GM12872 (cell line): ENCODE results near the gene PDE8B.

Experiments used
- TF ChIP-seq, protein P1 (sequence below): IDR thresholded peaks from 3 replicates; pipeline ENCODE4 v1.5.1; 2011; ENCODE audit warnings: low read depth, mild to moderate bottlenecking, low read length, moderate library complexity; ENCODE audit not compliant: insufficient read depth

PDE8B gene

DNA sequence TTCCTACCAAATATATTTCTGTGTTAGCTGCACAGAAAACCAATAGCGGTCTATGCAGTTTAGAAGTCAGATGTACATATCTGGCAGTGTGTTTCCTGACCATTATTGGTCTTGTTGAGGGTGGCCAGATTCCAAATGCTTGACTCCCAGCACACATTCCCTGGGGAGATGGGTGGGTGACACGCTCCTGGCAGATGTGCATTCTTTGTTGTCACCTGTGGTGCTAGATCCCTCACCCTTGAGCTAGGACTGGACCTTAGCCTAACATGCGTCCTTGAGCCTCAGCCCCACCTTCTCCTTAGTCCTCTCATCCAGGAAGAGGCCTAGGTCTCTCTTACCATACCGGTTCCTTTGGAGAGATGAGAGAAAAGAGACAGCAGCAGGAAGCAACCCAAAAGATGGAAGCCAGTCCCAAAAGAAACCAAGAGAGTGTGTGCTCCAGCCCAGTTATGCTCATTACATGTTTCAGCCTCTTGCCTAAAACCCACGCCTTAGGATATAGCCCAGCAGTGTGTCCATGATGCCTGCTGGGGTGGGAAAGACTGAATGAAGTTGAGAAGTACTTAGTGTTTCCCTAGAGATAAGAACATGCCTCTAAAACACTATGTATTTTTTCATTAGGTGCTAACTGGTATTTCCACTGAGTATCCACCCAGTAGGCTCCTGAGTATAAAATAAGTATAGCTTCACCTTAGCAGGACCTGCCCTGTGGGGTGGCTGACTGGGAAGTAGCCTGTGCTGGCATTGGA is 116.7 kb downstream of the PDE8B start:
- TF ChIP-seq, protein P1, sequence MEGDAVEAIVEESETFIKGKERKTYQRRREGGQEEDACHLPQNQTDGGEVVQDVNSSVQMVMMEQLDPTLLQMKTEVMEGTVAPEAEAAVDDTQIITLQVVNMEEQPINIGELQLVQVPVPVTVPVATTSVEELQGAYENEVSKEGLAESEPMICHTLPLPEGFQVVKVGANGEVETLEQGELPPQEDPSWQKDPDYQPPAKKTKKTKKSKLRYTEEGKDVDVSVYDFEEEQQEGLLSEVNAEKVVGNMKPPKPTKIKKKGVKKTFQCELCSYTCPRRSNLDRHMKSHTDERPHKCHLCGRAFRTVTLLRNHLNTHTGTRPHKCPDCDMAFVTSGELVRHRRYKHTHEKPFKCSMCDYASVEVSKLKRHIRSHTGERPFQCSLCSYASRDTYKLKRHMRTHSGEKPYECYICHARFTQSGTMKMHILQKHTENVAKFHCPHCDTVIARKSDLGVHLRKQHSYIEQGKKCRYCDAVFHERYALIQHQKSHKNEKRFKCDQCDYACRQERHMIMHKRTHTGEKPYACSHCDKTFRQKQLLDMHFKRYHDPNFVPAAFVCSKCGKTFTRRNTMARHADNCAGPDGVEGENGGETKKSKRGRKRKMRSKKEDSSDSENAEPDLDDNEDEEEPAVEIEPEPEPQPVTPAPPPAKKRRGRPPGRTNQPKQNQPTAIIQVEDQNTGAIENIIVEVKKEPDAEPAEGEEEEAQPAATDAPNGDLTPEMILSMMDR: no peak

DNA sequence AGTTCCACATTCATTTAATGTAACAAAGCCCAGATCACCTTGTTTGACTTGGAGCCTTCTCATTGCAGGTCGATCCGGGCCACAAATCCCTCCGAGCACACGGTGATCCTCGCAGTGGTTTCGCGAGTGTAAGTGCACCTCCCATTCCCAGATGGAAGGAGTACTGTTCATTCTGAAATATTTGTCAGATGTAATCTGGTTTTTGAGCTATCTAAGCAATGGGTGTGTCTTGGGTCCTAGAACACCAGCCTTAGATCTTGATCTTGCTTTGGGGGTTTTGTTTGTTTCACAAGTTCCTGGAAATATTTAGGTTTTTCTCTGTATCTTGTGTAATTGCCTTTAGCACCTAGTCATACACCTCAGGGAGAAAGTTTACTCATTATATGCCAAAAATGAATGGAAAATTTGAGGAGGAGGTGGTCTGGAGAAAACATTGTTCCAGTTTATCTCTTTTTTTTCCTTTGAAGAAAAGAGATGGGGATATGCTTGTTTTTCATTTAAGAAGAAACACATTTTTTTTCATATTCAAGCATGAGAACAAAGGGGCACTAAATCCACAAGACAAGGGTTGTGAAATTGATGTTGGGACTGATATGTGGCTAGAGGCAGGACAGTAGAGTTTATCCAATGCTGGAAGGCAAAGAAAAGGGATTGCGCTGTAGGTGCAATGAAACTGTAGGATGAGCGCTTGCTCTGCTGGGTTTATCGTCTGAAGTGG is 118.6 kb downstream of the PDE8B start:
- TF ChIP-seq, protein P1: no peak

DNA sequence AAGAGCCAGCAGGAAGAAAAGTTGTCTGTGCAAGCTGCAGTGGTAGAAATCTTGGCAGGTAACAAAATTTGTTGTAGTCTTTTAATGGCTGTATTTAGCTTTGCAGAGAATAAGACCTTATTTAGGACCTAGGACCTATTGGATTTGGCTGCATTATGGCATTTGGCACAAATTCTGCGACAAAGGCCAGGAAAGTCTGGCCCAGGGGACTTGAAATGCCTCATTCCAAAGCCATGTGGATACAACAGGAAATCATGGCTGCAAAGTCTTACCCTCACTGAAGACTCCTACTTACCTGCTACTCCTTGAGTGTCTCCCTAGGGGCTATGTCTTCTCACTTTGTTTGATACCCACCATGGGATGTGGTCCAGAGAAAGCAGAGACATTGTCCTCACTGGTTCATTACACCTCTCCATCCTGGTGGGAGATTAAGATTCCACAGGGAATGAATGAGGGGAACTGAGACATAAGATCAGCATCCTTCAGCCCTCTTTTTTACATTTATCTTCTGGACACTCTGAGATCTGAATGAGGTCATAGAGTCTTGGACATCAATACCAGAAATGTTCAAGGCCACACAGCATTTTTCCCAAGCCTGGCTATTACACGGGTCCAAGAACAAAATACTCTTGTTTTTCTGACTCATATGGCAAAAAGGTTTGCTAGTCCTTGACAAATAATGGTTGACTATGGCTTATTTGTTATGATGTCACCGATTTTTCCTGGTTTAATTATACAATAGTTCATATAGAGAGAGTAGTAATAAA is 119.4 kb downstream of the PDE8B start:
- TF ChIP-seq, protein P1: no peak

DNA sequence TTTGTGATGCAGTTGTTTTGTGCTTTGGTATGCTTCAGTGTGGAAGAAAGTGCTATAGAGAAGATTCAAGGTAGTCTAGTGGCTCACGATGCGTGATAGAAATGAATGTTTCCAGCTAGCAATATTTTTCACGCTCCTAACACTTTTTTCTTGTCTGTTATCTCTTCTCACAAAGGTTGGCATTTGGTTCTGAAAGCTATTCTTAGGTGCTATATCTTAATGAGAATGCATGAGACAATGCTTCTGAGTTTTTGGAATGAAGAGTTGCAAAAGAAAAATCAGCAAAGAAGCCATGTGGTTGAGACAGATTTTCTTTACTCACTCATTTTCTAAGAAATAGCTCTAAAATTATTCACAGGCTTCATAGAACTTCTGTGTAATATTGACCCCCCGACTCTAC is 122.6 kb downstream of the PDE8B start:
- TF ChIP-seq, protein P1: no peak

DNA sequence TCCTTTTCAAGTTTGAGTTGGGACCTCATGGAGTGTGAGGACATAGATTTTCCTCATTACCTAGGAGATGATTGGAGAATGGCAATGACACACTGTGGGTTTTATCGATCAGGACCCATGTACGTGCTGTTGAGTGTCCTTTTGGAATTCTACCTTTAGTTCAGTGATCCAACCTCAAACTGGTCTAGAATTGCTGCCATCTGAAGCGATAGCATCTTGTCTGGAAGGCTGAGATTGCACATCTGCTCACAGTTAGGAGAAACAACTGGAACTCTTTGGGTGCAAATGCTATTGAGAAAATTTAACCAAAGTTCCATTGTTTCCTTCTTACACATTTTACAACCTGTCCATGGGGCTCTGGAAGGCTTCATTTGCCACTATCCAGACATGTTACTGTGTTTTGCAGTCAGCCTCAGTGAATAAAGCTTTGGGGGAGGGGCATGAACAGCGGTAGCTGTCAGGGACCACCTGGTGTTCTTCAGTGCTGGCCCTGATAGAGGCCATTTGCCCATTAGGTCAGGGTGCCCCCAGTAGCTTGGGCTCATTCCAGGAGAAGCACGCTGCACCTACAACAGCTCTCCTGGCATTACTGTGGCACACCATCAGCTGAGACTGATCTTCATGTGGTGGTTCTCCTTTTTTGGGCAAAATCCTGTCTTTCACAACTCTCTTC is 123.1 kb downstream of the PDE8B start:
- TF ChIP-seq, protein P1: no peak

DNA sequence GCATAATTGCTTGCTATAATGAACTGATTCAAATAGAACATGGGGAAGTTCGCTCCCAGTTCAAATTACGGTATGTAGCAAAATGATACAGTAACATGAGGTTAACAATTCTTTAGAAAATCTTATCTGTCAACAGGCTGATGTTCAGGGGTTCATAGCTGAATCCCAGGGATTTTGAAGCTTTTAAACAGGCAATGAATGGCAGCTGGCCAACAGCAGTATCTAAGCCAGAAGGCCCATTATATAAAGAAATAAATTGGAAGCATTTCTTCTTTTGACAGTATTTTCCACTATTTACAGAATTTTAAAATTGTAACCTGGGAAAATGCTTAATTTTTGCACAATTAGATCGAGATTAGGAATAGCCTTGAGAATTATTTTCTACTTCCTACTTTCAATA is 126.8 kb downstream of the PDE8B start:
- TF ChIP-seq, protein P1: no peak

DNA sequence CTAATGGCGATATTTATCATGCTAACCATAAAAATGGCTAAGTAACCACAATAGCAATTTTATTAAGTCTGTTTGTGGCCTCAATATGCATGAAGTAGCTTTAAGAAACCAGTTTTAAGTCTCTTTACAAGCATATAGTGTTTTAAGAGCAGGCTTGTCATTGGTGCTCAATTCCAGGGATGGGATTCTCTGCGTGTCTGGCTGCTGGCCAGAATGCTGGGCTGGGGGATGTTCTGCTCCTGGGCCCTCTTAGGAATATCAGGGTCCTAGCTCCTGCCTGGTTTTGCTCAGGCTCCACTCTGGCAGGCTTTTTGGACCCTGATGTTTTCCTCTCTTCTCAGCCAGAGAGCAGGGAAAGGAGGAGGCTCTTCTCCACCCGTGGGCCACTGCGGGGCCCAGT is 127.2 kb downstream of the PDE8B start:
- TF ChIP-seq, protein P1: no peak
